HG03571 (cell line): ENCODE results near the gene CPLANE2.
"Not testable (repeated sequence)": the region's sequence is repeated elsewhere in the genome, so short reads cannot be mapped to it uniquely, and the experiment has no call there.

Experiments
- ATAC-seq: cut with Tn5 transposase; IDR thresholded peaks from one replicate; pipeline ENCODE4 v1.9.1; 2021; ENCODE audit not compliant: unreplicated experiment

CPLANE2 gene

DNA sequence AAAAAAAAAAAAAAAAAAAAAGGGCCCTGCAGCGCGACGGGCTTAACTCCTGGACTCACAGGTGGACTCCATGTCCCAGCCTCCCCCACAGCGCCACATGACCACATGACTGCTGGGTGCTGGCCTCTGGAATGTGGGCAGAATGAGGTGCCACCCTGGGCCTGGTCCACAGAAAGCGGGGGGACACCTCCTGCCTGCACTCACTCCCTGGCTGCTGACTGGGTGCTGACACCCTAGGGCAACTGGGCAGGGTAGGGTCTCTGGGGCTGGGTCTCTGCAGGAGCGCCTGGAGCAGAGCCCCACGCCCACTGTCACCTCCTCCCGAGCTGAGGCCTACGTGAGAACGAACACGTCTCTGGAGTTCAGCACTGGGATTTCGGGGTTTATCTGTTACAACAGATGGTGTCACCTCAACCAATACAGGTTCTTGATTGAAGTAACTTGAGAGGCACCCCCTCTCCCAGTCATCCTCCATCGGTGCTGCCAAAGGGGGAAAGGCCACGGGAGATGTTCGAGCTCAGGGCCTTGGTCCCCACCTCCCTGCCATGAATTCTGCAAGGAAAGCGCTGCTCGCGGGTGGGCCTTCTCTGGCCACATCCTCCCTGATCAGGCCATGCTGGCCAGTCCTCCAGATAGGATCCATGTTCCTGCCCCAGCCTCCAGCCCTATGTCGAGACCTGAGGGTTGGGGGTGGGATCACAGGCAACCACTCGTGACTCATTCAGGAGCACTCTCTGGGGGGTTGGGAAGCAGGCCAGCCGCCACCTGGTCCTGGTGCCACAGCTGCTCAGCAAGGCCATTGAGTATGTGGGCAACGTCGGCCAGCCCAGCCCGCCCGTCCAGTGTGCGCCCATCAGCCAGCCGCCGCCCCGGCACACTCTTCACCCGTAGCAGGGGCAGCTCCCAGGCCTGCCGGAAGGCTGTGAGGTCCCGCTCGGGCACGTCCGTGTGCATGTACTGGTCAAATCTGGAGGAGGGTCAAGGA lies 5.4 kb downstream of the CPLANE2 start:
- ATAC-seq = no peak

DNA sequence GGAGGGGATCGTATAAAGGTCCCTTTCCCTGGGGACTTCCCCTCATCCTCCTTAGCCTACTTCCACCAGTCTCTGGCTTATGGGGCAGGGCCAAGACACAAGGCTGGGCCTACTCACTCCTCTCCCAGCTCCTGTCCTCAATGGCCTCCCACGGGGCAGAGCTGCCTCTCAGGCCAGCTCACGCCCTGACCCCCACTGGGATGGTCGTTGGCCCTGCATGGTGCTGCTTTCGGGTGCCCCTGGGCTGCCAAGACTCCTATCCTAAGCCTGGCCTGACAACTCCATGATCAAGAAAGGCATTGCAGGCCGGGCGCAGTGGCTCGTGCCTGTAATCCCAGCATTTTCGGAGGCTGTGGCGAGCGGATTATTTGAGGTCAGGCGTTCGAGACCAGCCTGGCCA lies 6.2 kb downstream of the CPLANE2 start:
- ATAC-seq = no peak

GRCh38 chr1:16229976-16230740 lies 6.8 kb downstream of the CPLANE2 start:
- ATAC-seq = no peak

DNA sequence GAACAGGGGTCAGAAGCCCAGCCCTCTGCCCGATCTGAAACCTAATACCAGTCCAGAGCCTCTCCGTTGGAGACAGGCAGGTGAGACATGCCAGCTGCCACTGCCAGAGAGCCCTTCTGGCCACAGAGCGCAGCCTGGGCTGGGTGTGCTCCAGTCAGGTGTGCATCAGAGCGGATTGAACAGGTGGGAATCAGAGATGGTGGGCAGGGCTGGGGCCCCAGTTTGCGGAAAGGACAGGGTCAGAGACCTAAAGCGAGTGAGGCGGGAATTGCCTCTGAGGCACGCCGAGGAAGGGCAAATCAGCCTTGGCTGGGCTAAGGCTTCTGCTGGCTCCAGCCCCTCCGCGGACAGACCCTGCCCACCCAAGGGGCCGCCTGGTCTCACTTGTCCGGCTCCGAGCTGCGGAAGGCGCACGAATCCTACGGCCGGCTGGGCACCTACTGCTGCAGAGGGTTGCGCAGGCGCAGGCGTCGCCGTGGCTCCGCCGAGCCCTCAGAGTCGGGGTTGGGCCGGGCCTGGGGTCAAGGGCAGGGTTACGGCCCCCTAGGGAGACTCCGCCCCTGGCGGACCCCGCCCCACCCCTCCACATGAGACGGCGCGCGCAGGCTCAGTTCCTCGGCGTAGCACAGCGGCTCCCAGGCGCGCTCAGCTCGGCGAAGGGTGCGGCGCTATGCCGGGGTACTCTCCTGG lies 10.3 kb downstream of the CPLANE2 start:
- no peak for ATAC-seq

- no peak for ATAC-seq
Observed at GRCh38 chr1:16226129-16226489, 10.9 kb downstream of the CPLANE2 start.

DNA sequence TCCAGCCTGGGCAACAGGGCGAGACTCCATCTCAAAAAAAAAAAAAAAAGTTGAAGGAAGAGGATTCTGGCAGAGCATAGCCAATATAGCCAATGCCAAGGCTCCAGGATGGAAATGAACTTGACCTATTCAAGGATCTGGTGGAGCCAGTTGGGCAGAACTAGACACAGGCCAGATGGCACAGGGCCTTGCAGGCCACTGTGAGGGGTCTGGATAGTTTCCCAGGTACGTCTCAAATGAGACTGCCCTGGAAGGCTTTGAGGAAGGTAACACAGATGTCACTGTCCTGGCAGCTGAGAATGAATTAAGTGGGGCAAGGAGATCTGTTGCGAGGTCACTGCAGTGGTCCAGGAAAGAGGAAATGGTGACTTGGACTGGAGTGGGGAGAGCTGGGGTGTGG lies 12.5 kb downstream of the CPLANE2 start:
- ATAC-seq = no peak

GRCh38 chr1:16222716-16223115 lies 14.3 kb downstream of the CPLANE2 start:
- ATAC-seq = not testable (repeated sequence)

GRCh38 chr1:16221499-16221898 lies 15.5 kb downstream of the CPLANE2 start:
- ATAC-seq = no peak

GRCh38 chr1:16219968-16220500 lies 16.9 kb downstream of the CPLANE2 start:
- ATAC-seq = no peak

GRCh38 chr1:16218674-16219071 lies 18.3 kb downstream of the CPLANE2 start:
- no peak for ATAC-seq

DNA sequence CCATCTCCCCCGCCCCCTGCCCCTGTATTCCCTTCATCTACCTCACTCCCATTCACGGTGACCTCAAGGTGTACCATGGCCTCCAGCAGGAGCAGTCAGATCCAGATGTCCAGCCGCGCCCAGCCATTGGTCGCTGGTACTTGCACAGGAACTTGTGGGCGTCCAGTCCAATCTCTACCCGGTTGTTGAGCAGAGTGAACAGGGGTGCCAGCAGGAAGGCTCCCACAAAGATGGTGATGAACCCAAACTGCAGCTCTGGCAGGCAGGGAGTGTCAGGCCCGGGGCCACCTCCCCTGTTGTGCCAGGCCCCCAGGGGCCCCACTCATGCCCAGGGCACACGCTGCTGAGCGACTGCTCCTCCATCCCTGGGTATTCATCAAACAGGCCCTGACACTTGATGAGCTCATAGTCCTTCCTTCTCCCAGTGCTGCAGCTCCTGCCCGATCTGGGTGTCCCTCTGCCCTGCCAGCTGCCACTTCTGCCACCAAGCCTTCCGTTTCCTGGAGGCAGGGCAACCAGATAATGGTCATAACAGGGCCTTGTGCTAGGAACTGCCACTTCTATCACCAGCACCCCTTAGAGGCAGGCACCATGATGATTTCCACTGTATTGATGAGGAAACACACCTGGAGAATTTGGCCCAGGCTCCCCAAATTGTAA lies 18.8 kb downstream of the CPLANE2 start:
- no peak for ATAC-seq

GRCh38 chr1:16217061-16217785 lies 19.8 kb downstream of the CPLANE2 start:
- ATAC-seq = peak; percentile 93

GRCh38 chr1:16215882-16216753 lies 20.9 kb downstream of the CPLANE2 start:
- ATAC-seq = no peak

GRCh38 chr1:16215240-16215639 lies 21.7 kb downstream of the CPLANE2 start:
- ATAC-seq = not testable (repeated sequence)

GRCh38 chr1:16213544-16213943 lies 23.4 kb downstream of the CPLANE2 start:
- not testable (repeated sequence) for ATAC-seq

DNA sequence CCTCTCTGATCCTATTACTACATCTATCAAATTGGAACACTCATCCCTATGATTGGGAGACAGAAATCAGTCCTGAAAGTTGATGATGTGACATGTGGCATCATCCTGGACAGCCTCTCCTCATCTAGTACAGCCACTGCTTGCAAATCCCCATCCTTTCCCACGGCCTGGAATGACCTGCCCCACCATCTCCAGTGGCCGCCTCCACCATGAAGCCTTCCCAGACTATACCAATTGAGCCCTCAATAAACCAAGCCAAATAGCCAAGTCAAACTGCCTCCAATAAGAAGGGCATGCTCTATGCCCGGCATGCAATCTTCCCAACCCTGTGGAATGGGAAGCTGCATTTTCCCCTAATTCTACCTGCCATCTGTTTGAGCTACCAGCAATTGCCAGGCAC lies 24.0 kb downstream of the CPLANE2 start:
- ATAC-seq = no peak

DNA sequence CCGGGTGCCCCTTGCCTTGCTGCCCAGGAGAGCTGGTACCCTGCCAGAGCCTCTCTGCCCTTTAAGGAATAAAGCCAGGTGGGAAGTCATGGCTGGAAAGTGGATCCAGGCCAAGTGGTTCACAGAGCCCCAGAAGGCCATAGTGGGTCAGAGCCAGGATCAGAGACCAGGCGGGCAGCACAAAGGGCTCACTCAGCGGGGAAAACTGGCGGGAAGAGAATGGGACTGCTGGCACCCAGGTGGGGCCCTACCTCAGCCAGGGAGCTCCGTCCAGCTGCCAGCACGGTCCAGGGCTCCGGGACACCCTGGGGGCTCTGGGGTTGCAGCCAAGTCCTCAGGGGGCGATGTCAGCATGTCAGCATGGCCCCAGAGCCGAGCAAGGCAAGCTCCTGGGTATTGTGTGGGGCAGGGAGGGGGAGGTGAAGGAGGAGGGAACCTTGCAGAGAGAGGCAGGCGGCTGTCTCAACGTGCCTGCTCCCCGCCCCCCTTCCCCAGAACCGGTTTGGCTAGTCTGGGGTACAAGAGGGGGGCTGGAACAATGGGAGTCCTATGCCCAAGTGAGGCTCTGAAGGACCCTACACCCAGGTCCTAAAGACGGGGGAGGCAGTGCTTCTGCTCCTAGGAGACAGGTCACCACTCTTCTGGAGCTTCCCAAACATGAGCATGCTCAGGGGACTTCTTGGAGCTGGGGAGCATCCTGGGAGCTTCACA lies 24.6 kb downstream of the CPLANE2 start, which contains the start of gene ARHGEF19:
ARHGEF19 (minus strand) TSS at position 402 of the 711 bp plus-strand sequence. CDS start 3,598 bp downstream, outside the sequence.
- ATAC-seq = no peak

GRCh38 chr1:16211824-16212223 lies 25.2 kb downstream of the CPLANE2 start:
- ATAC-seq = no peak
